Breast epithelium (tissue), 3 donors: Measurements from ENCODE around the gene FPGS.

Source experiments
- POLR2A ChIP-seq: fragments of 450-650 bp; IDR thresholded peaks from one replicate; pipeline ENCODE4 v1.6.1; 2016; ENCODE audit warnings: antibody characterized with exemption, mild to moderate bottlenecking, moderate library complexity
- POLR2AphosphoS5 ChIP-seq, 3 donors: sonication (generic); formaldehyde crosslinking; IDR thresholded peaks; one replicate each; pipeline ENCODE4 v1.6.1; 2017; ENCODE audit warnings: antibody characterized with exemption in 3 of 3
- TF ChIP-seq, protein P1 (sequence below), 3 donors: fragments of 450-650 bp; IDR thresholded peaks; one replicate each; pipeline ENCODE4 v1.5.1; 2016 to 2017; ENCODE audit warnings: antibody characterized with exemption in 3 of 3, mild to moderate bottlenecking in 3 of 3, moderate library complexity in 3 of 3

DNA sequence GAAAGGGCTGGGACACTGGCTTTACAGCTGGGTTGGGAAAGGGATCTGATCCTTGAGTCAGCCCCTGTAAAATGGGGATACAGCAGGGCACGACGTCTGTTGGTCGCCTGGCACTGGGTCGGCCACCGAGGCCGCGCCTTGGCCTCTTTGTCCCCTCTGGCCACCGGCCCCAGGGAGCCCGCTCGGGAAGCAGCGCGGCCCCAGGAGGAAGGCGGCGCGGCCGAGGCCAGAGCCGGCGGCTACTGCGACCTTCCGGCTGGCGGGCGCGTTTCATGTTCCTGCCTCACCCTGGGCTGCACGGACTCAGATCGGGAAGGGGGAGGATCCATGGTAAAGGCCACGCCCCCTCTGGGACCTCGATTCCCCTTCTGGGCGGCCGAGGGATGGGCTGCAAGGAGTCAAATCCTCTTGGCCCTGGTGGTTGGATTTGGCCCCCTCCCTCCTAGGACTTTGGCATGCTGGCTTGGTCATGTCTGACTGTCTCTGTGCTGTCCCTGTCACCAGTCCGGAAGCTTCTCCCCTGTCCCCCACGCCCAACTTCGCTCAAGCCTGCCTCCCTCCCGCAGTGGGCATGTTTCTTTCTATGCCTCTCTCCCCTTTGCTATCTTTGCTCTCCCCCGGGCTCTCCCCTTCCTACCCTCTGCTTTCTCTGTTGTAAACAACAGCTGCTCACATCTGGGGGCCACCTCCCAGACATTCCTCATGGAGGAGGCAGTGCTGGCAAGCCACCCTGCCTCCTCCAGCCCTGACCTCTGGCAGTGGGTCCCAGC is 25.8 kb downstream of the FPGS start:
- TF ChIP-seq, protein P1, sequence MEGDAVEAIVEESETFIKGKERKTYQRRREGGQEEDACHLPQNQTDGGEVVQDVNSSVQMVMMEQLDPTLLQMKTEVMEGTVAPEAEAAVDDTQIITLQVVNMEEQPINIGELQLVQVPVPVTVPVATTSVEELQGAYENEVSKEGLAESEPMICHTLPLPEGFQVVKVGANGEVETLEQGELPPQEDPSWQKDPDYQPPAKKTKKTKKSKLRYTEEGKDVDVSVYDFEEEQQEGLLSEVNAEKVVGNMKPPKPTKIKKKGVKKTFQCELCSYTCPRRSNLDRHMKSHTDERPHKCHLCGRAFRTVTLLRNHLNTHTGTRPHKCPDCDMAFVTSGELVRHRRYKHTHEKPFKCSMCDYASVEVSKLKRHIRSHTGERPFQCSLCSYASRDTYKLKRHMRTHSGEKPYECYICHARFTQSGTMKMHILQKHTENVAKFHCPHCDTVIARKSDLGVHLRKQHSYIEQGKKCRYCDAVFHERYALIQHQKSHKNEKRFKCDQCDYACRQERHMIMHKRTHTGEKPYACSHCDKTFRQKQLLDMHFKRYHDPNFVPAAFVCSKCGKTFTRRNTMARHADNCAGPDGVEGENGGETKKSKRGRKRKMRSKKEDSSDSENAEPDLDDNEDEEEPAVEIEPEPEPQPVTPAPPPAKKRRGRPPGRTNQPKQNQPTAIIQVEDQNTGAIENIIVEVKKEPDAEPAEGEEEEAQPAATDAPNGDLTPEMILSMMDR (IDR thresholded peaks at IDR 0.05) = no peak
- no peak for TF ChIP-seq POLR2A
- no peak for TF ChIP-seq POLR2AphosphoS5 (IDR thresholded peaks at IDR 0.05)
